ENCODE measurements around the gene MTMR3.

MTMR3 gene

DNA sequence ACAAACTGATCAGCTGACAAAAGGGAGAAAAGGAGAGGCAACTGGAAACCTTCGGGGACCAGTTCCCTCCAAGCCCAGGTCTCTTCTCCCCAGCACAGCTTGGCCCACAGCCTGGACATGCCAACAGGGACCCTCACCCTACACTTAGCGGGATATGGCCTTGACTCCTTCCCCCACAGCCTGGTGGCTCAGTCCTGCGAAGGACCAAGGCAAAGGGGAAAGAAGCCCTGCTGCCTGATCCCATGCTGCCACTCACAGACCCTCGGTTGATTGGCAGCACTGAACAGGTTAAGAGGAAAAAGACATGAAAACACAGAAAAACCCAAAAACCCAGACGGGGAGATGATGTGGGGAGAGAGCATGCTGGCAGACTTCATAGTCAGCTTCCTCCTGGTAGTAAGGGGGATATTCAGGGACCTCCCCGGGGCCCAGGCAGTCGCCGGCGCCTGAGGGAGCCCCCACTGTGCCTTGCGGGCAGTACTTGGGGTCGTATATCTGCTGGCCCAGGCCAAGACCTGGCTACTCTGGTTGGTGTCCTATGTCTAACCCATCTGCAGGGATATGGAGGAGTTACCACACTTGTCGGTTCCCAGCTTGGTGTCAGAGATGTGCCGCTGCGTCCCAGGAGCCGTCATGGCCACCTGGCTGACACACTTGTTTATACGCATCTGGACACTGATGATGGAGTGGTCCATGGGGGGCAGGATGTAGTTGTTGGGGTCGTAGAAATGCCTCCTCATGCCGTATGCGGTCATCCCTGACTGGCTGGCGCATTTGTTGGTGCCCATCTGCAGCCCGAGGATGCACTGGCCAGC is 163.1 kb downstream of the MTMR3 start:
- no peak overlapping the region for H3K4me3 ChIP-seq (ENCODE audit: control insufficient read depth, low read depth, low read length)
- TF ChIP-seq, protein P1, sequence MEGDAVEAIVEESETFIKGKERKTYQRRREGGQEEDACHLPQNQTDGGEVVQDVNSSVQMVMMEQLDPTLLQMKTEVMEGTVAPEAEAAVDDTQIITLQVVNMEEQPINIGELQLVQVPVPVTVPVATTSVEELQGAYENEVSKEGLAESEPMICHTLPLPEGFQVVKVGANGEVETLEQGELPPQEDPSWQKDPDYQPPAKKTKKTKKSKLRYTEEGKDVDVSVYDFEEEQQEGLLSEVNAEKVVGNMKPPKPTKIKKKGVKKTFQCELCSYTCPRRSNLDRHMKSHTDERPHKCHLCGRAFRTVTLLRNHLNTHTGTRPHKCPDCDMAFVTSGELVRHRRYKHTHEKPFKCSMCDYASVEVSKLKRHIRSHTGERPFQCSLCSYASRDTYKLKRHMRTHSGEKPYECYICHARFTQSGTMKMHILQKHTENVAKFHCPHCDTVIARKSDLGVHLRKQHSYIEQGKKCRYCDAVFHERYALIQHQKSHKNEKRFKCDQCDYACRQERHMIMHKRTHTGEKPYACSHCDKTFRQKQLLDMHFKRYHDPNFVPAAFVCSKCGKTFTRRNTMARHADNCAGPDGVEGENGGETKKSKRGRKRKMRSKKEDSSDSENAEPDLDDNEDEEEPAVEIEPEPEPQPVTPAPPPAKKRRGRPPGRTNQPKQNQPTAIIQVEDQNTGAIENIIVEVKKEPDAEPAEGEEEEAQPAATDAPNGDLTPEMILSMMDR (IDR thresholded peaks at IDR 0.05; ENCODE audit: control insufficient read depth, insufficient read depth, low read depth, low read length, missing control alignments) = no peak
- no peak for DNase-seq (ENCODE audit: low read depth)

DNA sequence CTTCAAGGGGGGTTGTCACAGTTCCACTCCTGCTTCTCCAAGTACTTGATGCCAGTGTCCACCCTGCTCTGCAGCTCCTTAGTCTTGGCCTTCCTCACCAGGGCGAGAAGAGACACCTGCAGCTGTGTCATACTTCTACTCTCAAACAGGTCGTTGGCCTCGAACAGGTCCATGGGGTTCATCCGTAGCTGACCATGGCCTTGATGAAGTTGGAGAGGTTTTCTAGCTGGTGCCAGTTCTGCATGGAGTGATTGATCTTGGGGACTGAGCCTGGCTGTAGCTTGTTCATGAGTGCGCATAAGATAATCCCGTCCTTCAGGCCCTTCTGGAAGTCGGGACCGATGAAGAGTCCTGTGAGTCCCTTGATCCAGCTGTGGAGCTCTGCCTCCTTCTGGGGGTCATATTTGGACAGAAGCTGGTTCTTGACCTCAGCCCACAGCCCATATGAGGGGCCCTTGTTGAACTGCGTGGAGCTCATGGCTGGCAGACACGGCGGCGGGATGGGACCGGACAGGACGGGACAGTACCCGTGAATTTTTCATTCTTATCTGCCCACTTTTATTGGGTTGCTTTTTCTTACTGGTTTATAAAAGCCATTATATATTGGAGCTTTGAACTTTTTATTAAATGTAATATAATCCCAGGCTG is 163.9 kb downstream of the MTMR3 start:
- no peak overlapping the region for H3K4me3 ChIP-seq (ENCODE audit: control insufficient read depth, low read depth, low read length)
- TF ChIP-seq, protein P1 (IDR thresholded peaks at IDR 0.05; ENCODE audit: control insufficient read depth, insufficient read depth, low read depth, low read length, missing control alignments) = no peak
- DNase-seq (ENCODE audit: low read depth) = no peak

DNA sequence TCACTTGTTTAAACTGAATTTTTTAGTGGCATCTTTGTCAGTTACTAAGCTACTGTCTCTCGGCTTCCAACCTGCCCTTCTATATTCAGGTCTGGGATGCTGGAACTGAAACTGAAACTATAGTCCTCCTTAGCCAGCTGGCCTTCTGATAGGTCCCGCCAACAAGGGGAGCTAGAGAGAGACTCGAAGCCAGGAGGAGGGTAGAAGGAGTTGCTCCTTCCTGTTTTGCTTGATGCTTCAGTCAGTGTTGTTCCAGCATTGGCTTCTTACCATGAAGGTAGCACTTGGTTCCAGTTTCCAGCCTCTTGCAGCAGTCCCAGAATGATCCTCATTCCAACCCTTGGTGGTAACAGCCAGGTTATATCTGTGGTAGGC is 164.4 kb downstream of the MTMR3 start:
- TF ChIP-seq, protein P1 (IDR thresholded peaks at IDR 0.05; ENCODE audit: control insufficient read depth, insufficient read depth, low read depth, low read length, missing control alignments) = no peak
- no peak overlapping the region for H3K4me3 ChIP-seq (ENCODE audit: control insufficient read depth, low read depth, low read length)
- no peak for DNase-seq (ENCODE audit: low read depth)

DNA sequence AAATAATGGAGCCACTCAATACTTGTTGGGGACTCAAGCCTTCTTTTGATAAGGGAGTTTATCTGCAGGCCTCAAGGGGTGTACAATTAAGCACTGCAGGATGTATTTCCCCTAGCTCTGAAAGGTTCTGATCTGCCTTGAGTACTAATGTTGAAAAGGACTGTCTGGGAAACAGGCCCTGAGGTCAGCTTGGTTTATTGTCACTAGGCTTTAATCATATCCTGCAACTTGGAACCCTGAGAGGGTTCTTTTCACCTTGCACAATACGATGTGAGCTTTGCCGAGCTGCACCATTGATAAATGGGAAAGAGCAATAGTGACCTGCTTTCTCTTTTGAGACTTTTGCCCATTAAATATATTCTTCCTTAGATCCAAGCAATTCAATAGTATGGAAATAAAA is 165.7 kb downstream of the MTMR3 start:
- TF ChIP-seq, protein P1 (IDR thresholded peaks at IDR 0.05; ENCODE audit: control insufficient read depth, insufficient read depth, low read depth, low read length, missing control alignments) = no peak
- DNase-seq (ENCODE audit: low read depth) = no peak

DNA sequence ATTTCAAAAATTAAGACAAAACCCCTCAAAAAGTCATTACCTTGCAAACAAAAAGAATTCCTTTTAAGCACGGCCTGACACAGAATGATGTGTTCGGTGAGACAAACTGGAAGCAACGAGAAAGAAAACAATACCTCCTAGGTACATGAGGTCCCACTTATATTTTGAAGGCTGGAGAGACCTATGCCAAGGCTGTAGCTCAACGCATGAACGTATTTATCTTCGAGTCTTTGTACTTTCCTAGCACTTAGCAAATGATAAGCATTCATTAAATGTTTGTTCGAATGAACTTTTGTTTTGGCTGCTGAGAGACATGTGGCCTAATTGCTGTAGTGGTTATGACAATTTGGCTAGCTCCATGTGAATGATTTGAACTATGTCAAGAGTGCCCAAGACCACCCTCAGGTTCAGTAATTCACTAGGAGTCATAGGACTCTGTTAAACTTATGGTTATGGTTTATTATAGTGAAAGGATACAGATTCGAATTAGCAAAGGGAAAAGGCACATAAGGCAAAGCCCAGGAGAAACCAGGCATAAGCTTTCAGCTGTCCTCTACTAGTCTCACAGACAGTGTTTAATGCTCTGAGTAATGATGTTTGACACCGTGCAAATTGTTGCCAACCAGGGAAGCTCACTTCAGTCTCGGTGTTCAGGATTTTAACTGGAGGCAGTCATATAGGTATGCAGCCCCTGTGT is 171.2 kb downstream of the MTMR3 start:
- TF ChIP-seq, protein P1 (IDR thresholded peaks at IDR 0.05; ENCODE audit: control insufficient read depth, insufficient read depth, low read depth, low read length, missing control alignments) = no peak
- DNase-seq (ENCODE audit: low read depth) = no peak
- H3K4me3 ChIP-seq (ENCODE audit: control insufficient read depth, low read depth, low read length) = no peak overlapping the region

More for the DNA sequence above, 165.7 kb downstream of the MTMR3 start:
- no peak overlapping the region for H3K4me3 ChIP-seq (ENCODE audit: control insufficient read depth, low read depth, low read length)

DNA sequence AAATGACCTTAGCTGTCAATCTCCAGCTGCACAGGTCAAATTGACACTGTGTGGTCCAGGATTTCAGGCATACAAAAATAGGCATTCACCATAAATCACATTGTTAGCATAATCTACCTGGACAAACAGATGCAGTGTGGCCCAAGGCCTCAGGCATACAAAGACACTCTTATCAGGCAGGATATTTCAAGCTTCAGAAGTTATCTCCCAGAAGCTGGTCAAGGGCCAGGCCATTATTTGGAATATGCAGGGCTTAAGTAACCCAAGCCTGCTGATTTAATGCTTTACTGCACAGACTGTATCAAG is 171.7 kb downstream of the MTMR3 start:
- DNase-seq (ENCODE audit: low read depth) = no peak
- H3K4me3 ChIP-seq (ENCODE audit: control insufficient read depth, low read depth, low read length) = no peak overlapping the region
- TF ChIP-seq, protein P1 (IDR thresholded peaks at IDR 0.05; ENCODE audit: control insufficient read depth, insufficient read depth, low read depth, low read length, missing control alignments) = no peak

Data from AG09309 (cell line).